Frontal cortex (tissue), 4 donors: Measurements from ENCODE around the gene RRM2. TPM values are rescaled to one million over a fixed set of nuclear protein-coding genes. Genes with fewer than 3 reads are reported as not detected.
A peak's percentile ranks its signal among the peaks of the same experiment; 100 is the strongest.

Experiments
- DNase-seq, 2 donors: peaks; one replicate each; pipeline ENCODE4 v3.0.0; 2012; ENCODE audit warnings: low spot score in 2 of 2
- FAIRE-seq: peaks from 2 replicates; lab custom pipeline; 2012; peaks lifted over from hg19 to GRCh38; lab: Jason Lieb, UNC
- total RNA-seq: library from RNA; depleted of rRNA; stranded (reverse); fragments of >200 nt; gene quantifications from one replicate; pipeline ENCODE4 v1.2.3, GENCODE V29; 2014
- donor health status: control.
- donor health status: control.
- donor health status: control.

Gene RRM2
- 4.1 TPM for total RNA-seq

GRCh38 chr2:10122500-10123280, at the start of gene RRM2:
Gene RRM2 (plus strand): TSS chr2:10122739. CDS start chr2:10122799, 60 bp downstream.
- FAIRE-seq: no peak

GRCh38 chr2:10073706-10074105, 48.8 kb upstream of the RRM2 start:
- DNase-seq (no peak), FAIRE-seq (no peak)

More at GRCh38 chr2:10122500-10123280, at the start of gene RRM2:
- peak; percentile 94 to 98 for DNase-seq

GRCh38 chr2:10075101-10075500, 47.4 kb upstream of the RRM2 start:
- DNase-seq (no peak), FAIRE-seq (no peak)

GRCh38 chr2:10075571-10076209, 46.8 kb upstream of the RRM2 start:
- FAIRE-seq: no peak
- no peak for DNase-seq

- no peak for FAIRE-seq
- DNase-seq: no peak
Observed at GRCh38 chr2:10076511-10076910, 46.0 kb upstream of the RRM2 start.

- FAIRE-seq: no peak
- no peak for DNase-seq
Observed at GRCh38 chr2:10076988-10077527, 45.5 kb upstream of the RRM2 start.

- FAIRE-seq (no peak), DNase-seq (no peak)
Observed at GRCh38 chr2:10078001-10078400, 44.5 kb upstream of the RRM2 start.

GRCh38 chr2:10078704-10079265, 43.8 kb upstream of the RRM2 start:
- no peak for FAIRE-seq
- DNase-seq: peak; percentile 63 to 65

- FAIRE-seq (no peak), DNase-seq (peak; percentile 58 to 65)
Observed at GRCh38 chr2:10079266-10079869, 43.2 kb upstream of the RRM2 start.

GRCh38 chr2:10079870-10080535, 42.5 kb upstream of the RRM2 start, which contains the start of gene CYS1:
Gene CYS1 (minus strand): TSS chr2:10080411. CDS start chr2:10080223, 188 bp downstream.
- peak; percentile 59 to 62 for DNase-seq
- FAIRE-seq: no peak

- peak in 1 of 2 donors; percentile 56 for DNase-seq
- FAIRE-seq: no peak
Observed at GRCh38 chr2:10080536-10081304, 41.8 kb upstream of the RRM2 start.

GRCh38 chr2:10083046-10083445, 39.5 kb upstream of the RRM2 start:
- no peak for FAIRE-seq

GRCh38 chr2:10083692-10084211, 38.8 kb upstream of the RRM2 start:
- DNase-seq (no peak), FAIRE-seq (no peak)

More at GRCh38 chr2:10083046-10083445, 39.5 kb upstream of the RRM2 start:
- DNase-seq: no peak

- FAIRE-seq (no peak), DNase-seq (no peak)
Observed at GRCh38 chr2:10084223-10084865, 38.2 kb upstream of the RRM2 start.

GRCh38 chr2:10085043-10085667, 37.4 kb upstream of the RRM2 start:
- DNase-seq (no peak), FAIRE-seq (no peak)

GRCh38 chr2:10085668-10086059, 36.9 kb upstream of the RRM2 start:
- DNase-seq (no peak), FAIRE-seq (no peak)

GRCh38 chr2:10086950-10087349, 35.6 kb upstream of the RRM2 start:
- FAIRE-seq: no peak
- DNase-seq: no peak

- no peak for FAIRE-seq
- no peak for DNase-seq
Observed at GRCh38 chr2:10087360-10087759, 35.2 kb upstream of the RRM2 start.
